SK-N-MC (cell line): Measurements from ENCODE around the gene RALGPS1.
A peak's percentile ranks its signal among the peaks of the same experiment; 100 is the strongest.

Source experiments
- EZH2 ChIP-seq: fragments of 200-600 bp; sonication (generic); IDR thresholded peaks from one replicate; pipeline ENCODE4 v1.6.1; 2017; ENCODE audit warnings: antibody characterized with exemption
- POLR2AphosphoS5 ChIP-seq: IDR thresholded peaks from 2 replicates; pipeline ENCODE4 v1.6.1; 2012; ENCODE audit warnings: mild to moderate bottlenecking, low read depth, low read length, borderline replicate concordance

DNA sequence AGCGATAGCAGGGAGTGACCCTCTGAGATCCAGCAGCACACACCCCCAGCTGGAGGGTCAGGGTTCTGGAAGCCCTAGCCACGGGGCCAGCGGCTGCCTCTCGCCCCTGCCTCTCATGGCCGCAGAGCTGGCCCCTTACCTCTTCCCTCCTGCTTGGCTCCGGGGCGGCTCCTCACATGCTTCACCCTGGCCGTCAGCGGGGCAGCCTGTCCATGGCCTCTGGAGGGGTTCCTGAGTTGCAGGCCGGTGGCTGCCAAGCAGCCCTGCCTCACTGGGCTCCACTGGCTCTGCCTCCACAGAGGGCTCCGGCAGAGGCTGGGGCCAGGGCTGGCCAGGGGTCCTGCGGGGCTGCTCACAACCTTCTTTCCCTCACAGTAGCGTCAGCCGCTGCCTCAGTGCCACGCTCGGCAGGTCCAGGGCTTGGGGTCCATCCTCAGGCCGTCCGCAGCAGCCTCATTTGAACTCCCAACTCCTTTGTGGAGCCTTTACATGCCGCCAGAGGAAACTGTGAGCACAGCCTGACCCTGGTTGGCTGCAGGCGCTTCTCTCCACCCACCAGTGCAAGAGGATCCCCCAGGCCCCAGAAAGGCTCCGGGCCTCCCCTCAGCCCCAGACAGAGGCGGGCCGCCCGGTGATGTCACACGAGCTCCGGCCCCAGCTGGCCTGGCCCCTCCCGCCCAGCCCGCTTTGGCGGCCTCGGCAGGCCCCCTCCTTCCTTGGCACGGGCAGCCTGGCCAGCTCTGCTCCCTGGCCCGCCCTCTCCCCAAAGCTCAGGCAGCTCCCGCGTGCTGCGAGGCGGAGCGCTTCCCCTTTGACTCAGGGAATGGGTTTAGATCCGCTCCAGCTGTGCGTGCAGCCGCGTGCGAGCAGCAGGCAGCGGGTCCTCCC is 207.8 kb downstream of the RALGPS1 start, which contains the start of gene ANGPTL2:
- TF ChIP-seq EZH2: no peak
- TF ChIP-seq POLR2AphosphoS5: 0 out of 2 replicates have a peak, but pooled peaks have one; percentile 11
